Astrocyte of the spinal cord (primary cell): Measurements from ENCODE around the gene ZC3H4.
"Not testable (repeated sequence)": the region's sequence is repeated elsewhere in the genome, so short reads cannot be mapped to it uniquely, and the experiment has no call there.

Experiments used
- DNase-seq: peaks from one replicate; pipeline ENCODE4 v3.0.0; 2011; ENCODE audit warnings: low read depth, low spot score
- H3K4me3 ChIP-seq: 2 replicates; pipeline ENCODE4 v1.5.1; 2011; ENCODE audit warnings: low read depth, mild to moderate bottlenecking, low read length, moderate library complexity
- in situ Hi-C: cut with HindIII; loops from 2 replicates; pipeline ENCODE4 v1.10.0; 2017; ENCODE audit warnings: low sequenced_read_pairs
- TF ChIP-seq, protein P1 (sequence below): IDR thresholded peaks from 2 replicates; pipeline ENCODE4 v1.5.1; 2012; ENCODE audit warnings: low read depth, mild to moderate bottlenecking, low read length, inconsistent platforms

The ZC3H4 gene

DNA sequence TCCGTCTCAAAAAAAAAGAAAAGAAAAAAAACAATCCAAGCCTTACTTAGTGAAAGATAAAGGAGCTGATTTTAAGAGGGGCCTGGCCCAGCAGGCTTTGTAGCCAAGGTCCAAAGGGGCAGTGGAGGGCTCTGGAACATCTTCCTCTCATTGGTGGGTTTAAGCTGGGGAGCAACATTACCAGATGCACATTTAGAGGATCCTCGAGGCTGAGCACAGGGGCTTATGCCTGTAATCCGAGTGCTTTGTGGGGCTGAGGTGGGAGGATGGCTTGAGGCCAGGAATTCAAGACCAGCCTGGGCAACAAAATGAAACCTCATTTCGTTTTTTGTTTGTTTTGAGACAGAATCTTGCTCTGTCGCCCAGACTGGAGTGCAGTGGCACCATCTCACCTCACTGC is 57.2 kb downstream of the ZC3H4 start:
- in situ Hi-C loops: no loop called here
- TF ChIP-seq, protein P1, sequence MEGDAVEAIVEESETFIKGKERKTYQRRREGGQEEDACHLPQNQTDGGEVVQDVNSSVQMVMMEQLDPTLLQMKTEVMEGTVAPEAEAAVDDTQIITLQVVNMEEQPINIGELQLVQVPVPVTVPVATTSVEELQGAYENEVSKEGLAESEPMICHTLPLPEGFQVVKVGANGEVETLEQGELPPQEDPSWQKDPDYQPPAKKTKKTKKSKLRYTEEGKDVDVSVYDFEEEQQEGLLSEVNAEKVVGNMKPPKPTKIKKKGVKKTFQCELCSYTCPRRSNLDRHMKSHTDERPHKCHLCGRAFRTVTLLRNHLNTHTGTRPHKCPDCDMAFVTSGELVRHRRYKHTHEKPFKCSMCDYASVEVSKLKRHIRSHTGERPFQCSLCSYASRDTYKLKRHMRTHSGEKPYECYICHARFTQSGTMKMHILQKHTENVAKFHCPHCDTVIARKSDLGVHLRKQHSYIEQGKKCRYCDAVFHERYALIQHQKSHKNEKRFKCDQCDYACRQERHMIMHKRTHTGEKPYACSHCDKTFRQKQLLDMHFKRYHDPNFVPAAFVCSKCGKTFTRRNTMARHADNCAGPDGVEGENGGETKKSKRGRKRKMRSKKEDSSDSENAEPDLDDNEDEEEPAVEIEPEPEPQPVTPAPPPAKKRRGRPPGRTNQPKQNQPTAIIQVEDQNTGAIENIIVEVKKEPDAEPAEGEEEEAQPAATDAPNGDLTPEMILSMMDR: no peak
- no peak for DNase-seq
- H3K4me3 ChIP-seq: no peak overlapping the region

DNA sequence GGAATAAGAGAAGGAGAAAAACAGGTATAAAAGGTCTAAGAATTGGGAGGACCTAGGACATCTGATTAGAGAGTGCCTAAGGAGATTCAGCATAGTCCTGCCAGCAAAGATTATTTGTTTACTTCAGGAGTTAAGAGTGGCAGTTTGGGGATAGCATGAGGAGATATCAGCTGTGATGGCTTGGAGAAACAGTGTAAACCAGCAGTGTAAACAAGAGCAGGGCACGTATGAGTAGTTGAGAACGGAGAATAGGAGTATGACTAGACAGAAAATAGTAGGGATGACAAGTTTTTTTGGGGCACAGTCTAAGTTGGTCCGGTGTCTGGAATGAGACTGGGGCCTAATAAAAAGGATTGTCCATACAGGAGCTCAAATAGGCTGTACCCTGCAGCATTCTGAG is 63.0 kb downstream of the ZC3H4 start:
- in situ Hi-C loops, DNase-seq: not testable (repeated sequence)

DNA sequence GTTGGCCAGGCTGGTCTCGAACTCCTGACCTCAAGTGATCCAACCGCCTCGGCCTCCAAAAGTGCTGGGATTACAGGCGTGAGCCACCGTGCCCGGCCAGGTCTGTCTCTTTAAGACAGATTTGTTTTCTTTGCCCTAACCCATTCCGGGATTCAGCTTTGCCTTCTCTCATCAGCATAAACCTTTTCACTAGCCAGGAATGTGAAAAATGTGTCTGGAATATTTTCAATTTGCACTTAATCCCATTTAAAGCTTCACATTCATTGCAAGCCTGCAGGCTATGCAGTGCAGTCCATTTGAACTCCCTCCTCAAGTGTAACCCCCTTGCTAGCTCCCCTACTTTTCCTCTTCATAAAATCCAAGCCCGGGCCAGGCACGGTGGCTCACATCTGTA is 64.3 kb downstream of the ZC3H4 start:
- TF ChIP-seq, protein P1: no peak
- peak; percentile 19 for DNase-seq
- no peak overlapping the region for H3K4me3 ChIP-seq
- in situ Hi-C loops: no loop called here

More for the DNA sequence above, 63.0 kb downstream of the ZC3H4 start:
- H3K4me3 ChIP-seq: not testable (repeated sequence)

DNA sequence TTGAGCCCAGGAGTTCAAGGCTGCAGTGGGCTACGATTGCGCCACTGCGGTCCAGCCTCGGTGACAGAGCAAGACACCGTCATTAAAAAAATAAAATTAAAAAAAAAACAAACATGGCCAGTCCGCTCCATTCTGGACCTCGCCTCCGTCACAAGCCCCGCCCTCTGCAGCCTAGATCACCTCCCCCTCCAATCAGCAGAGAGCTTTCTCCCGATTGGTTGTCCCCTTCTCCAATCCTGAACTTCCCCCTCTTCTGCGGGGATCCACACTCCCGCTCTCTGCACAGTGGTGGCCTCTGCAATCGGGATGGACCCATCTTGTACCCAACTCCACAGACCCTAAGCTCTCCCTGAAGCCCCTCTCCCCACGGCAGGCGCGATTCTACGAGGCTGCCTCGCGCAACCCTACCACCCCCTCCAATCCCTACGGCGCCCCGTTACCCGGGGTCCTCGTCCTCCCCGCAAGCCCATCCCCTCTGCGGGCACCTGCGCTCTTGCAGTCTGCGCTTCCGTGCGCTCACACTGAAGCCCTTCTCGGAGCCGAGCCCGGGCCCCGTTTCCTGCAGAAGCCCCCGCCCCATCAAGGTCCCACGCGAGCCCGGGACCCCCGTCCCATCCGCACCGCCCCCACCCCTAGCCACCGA is 65.7 kb downstream of the ZC3H4 start:
- peak overlapping the region; percentile 73 for H3K4me3 ChIP-seq
- TF ChIP-seq, protein P1: no peak
- peak; percentile 90 for DNase-seq
- in situ Hi-C loops: no loop called here

DNA sequence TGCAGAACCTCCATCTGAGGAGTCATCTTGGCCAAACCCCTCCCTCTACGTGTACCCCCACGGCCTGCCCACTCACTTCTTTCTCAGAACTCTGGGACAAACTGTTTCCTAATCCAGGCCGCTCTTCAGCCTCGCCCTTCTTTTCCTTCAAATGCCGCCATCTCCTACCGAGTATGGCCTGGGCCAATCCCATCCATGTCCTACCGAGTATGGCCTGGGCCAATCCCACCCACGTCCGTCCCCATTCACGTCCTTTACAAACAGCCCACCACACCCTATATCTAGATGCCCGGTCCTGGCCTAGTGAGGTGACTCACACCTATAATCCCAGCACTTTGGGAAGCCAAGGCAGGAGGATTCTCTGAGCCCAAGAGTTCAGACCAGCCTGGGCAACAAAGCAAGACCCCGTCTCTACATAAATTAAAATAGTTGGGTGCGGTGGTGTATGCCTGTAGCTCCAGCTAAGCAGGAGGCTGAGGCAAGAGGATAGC is 66.3 kb downstream of the ZC3H4 start:
- peak overlapping the region; percentile 73 for H3K4me3 ChIP-seq
- in situ Hi-C loops: no loop called here
- no peak for DNase-seq
- TF ChIP-seq, protein P1: no peak

DNA sequence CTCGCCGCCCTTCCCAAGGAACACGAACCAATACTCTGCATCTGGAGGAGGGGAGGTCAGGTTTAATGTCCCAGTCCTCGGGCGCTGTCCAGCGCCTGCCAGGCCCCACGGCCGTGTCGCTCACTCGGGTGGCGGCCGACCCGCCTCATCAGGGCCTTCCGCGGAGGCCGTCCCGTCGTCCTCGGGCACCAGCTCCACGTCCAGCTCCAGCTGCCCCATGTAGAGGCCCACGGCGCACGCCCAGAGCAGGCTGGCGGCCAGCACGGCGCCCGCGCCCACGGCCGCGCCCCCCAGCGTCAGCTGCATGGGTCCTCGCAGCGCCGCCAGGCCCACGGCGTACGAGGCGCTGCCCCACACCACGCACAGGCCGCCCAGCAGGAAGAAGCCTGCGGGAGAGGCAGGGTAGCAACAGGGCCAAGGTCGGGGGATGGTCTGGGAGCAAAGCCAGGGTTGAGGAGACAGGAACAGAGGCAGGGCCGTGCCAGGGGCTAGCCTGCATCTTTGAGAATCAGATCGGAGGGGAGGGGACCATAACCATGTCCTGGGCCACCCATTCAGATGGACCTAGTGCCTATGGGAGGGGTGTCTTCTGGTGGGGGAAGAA is 67.6 kb downstream of the ZC3H4 start:
- no peak overlapping the region for H3K4me3 ChIP-seq
- TF ChIP-seq, protein P1: no peak
- in situ Hi-C loops: no loop called here
- no peak for DNase-seq
